A204.1 (cell line): ENCODE data around the gene GOLGA6L10.
"Not testable (repeated sequence)": the region's sequence is repeated elsewhere in the genome, so short reads cannot be mapped to it uniquely, and the experiment has no call there.

ENCODE experiments used
- FAIRE-seq: peaks from 2 replicates; lab custom pipeline; 2012; peaks lifted over from hg19 to GRCh38; lab: Jason Lieb, UNC

The GOLGA6L10 gene

DNA sequence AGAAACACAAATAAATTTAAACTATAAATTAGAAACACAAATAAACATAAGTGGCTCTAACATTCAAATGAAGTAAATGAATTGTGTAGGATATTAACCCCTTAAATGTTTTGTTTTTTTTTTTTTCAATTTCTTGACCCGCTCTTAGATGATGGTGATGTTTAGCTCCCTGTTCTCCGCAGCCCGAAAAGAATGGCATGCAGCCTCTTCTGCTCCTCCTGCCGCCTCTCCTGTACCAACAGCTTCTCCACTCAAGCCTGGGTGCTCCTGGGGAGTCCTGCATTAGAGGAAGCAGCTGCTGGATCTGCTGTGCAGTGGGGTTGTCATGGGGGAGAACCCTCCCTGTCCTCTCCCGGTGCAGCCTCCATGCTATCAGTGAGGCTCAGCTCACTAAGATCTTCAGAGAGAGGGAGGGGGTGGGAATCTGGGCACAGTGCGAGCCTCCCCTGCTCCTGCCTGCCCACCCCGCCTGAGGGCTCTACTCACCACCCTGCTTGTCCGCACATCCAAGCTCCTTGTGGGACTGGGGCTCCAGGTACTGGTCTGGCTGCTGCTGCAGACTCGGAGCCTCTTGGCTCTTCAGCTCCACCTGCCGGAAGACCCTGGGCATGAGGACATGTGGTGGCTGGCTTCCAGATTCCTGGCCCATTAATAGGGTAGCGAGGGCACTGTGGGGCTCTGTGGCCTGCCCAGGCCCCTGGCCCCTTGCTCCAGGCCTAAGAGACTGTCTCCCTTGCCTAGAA lies 6.5 kb downstream of the GOLGA6L10 start:
- not testable (repeated sequence) for FAIRE-seq

GRCh38 chr15:82338573-82338972 lies 10.7 kb downstream of the GOLGA6L10 start:
- not testable (repeated sequence) for FAIRE-seq

- not testable (repeated sequence) for FAIRE-seq
Measured at GRCh38 chr15:82338053-82338452, 11.2 kb downstream of the GOLGA6L10 start.

DNA sequence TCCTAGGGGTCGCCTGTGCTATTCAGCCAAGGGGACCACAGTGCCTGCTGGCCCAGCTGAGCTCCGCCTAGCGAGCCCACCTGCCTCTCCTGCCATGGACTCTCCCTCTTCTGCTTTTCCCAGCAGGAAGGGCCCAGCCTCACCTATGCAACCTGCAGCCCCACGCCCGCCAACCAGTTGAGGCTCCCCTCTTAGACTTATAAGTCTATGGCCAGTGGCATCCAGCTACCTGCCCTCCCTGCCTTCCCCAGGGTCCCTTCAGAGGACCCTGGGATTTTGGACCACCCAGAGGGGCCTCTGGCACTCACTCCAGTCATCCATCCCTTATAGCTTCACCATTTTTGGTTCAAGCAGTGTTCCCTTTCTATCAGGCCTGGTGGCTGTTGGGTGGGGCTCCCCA lies 12.2 kb downstream of the GOLGA6L10 start:
- not testable (repeated sequence) for FAIRE-seq

- not testable (repeated sequence) for FAIRE-seq
Measured at GRCh38 chr15:82336180-82336647, 13.1 kb downstream of the GOLGA6L10 start.

- FAIRE-seq, result not testable (repeated sequence)
Measured at GRCh38 chr15:82335006-82335405, 14.3 kb downstream of the GOLGA6L10 start.

DNA sequence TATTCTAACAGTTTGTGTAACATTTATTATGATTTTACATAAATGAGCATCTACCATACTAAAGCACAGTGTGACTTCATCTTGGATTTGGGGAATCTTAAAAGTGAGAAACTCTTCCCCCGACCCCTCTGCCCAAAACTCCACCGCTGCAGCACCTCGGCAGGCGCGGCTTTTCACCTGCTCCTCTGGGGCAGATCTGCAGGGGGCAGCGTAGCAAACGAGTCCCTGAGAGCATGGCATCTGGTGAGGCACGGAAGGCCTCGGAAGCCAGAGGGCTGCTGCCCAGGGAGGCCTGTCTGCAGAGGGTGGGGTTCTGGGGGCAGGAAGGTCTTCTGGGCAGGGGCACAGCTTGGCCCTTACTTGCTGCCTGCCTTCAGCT lies 14.7 kb downstream of the GOLGA6L10 start:
- FAIRE-seq, result not testable (repeated sequence)

DNA sequence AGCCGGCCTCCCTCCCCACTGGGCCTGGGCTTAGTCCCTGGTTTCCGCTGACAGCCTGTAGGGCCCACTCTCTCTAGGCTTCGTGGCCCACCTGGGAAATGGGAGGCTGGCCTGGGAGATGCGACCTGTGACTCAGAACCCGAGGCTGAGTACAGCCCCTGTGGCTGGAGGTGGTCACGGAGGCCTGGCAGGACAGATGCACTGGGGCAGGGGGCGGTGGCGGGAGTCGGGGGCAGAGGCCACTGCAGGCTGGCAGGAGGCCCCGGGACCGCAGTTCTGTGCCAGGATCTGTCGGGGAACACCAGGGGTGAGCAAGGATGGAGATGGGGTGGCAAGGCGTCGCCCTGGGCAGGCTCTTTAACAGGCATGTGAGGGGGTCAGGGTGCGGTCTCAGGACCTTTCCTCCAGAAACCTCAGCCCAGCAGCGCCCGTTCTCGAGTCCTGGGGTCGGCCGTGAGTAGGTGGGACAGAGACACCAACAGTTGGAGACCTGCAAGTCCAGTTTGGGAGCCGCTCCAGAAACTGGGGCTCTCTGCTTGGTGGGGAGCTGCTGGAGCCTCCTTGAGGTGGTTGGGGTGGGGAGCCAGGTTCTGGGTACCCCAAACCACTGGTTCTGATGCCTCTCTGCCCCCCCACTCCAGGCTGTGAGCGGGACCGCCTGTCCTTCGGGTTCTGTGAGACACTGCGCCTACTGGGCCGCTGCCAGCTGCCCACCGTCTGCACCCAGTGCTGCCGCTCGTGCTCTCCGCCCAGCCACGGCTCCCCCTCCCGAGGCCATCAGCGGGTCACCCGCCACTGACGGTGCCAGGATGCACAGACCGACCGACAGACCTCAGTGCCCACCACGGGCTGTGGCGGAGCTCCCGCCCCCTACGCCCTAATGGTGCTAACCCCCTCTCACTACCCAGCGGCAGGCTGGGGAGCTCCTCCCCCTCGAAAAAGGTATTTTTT lies 15.4 kb downstream of the GOLGA6L10 start:
- FAIRE-seq, result not testable (repeated sequence)

GRCh38 chr15:82332711-82333602 lies 16.3 kb downstream of the GOLGA6L10 start:
- not testable (repeated sequence) for FAIRE-seq

DNA sequence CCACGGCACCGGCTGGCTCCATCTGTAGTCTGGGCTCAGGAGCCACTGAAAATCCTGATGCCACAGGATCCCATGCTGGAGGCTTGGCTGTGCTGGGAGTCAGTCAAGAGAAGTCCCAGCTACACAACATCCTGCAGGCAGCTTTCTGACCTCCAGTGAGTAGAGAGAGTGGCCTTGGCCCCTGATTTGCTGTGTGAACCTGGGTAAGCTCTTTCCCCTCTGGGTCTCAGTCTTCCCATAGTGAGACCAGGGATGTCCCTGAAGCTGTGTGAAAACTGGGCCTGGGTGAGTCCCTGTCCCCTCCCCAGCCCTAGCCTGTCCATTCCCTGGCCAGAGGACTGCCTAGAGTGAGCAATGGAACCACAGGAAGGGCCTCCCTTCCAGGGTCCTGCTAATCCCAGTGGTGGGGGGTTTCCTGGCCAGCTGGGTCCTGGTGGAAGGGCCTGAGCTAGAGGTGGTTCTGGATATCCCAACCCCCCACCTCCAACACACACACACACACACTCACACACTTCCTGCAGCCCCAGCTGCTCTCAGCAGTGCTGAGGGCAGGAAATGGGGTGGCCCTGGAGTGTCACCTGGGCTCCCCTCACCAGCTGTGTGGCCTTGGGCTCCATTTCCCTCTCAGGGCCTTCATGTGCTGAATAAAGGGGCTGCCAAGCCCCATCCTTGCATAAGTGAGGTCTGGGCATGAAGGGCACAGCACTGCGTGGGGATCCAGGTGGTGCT lies 17.5 kb downstream of the GOLGA6L10 start:
- not testable (repeated sequence) for FAIRE-seq

GRCh38 chr15:82330921-82331320 lies 18.4 kb downstream of the GOLGA6L10 start:
- not testable (repeated sequence) for FAIRE-seq

DNA sequence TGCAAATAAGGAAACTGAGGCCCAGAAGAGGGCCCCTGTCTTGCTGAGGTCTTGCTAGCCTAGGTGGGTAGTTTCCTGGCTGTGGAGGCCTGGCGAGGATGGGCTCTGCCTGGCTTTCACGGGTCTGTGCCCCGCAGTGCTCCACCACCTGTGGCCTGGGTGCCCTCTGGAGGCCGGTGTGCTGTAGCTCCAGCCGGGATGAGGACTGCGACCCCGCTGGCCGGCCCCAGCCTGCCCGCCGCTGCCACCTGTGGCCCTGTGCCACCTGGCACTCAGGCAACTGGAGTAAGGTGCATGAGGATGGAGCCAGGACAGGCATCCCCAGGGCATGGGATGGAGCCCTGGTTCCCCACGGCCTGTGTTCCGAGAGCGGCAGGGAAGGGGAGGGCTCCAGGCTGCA lies 20.2 kb downstream of the GOLGA6L10 start:
- not testable (repeated sequence) for FAIRE-seq

GRCh38 chr15:82327372-82327771 lies 21.9 kb downstream of the GOLGA6L10 start:
- FAIRE-seq, result not testable (repeated sequence)

GRCh38 chr15:82326896-82327295 lies 22.4 kb downstream of the GOLGA6L10 start:
- not testable (repeated sequence) for FAIRE-seq

- not testable (repeated sequence) for FAIRE-seq
Measured at GRCh38 chr15:82325646-82326045, 23.6 kb downstream of the GOLGA6L10 start.

- FAIRE-seq, result not testable (repeated sequence)
Measured at GRCh38 chr15:82324831-82325230, 24.4 kb downstream of the GOLGA6L10 start.

DNA sequence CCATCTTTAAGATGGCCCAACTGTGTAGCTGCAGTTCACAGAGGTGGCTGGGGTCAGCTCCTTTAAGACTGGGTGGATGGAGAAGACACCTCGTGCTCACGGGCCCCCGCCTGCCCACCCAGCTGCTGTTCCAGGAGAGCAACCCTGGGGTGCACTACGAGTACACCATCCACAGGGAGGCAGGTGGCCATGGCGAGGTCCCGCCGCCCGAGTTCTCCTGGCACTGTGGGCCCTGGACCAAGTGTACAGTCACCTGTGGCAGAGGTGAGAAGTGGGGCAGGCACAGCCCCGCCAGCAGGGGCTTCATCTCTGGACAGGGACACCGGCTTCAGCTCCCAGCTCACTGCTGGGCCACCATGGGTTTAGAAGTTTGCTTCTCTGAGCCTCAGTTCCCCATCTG lies 26.8 kb downstream of the GOLGA6L10 start:
- FAIRE-seq, result not testable (repeated sequence)

- FAIRE-seq, result not testable (repeated sequence)
Measured at GRCh38 chr15:82320861-82321260, 28.4 kb downstream of the GOLGA6L10 start.

DNA sequence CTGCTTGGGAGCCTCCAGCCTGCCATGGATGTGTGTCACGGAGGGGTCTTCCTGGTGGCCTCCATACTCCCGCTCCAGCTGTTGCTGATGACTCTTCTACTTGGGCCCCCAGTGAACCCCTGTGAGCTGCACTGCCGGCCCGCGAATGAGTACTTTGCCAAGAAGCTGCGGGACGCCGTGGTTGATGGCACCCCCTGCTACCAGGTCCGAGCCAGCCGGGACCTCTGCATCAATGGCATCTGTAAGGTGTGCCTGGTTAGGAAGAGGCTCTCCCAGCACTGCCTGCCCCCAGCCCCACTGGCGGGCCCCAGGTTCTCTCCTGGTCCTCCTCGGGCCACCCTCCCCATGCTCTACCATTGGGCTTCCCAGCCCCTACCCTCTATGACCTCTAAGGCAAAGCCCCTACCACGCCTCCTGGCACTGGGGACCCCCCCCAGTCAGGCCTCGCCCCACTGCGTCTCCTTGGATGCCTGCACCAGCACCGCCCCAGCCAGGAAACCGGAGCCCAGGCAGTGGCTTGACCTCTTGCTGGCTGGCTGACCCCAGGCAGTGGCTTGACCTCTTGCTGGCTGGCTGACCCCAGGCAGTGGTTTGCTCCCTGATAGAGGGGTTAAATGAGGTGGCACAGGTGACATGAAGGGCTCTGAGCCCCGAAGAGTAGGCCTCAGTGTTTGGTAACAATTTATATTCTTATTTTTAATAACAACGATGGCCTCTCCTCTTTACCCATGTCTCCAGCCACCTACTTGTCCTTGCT lies 29.6 kb downstream of the GOLGA6L10 start:
- FAIRE-seq, result not testable (repeated sequence)

DNA sequence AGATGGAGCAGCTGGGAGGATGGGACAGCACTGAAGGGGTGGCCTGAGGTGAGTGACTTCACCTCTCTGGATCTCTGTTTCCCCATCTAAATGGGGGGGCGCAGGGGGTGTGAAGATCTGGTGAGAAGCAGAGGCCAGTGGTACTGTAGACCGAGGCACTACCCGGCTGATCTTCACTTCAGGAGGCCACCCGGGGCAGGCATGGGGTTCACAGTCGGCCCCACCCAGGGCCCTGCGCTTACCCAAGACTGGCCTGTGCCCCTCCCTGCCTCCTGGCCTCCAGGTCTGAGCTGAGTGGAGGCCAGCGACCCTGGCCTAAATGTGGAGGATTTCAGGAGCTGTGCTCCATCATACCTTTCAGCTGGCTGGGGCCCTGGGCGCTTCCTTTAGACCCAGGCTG lies 31.0 kb downstream of the GOLGA6L10 start:
- not testable (repeated sequence) for FAIRE-seq
